Activated effector memory CD4-positive, alpha-beta T cell treated with anti-CD3 and anti-CD28 coated beads, Interleukin-2, amount 50 U/mL, for 16 hours (primary cell): ENCODE results near the gene FAM83G.

Experiments used
- DNase-seq: peaks from one replicate; pipeline ENCODE4 v3.0.0-alpha.2; 2020

Gene FAM83G

GRCh38 chr17:18987862-18988545 is 16.6 kb downstream of the FAM83G start:
- no peak for DNase-seq

DNA sequence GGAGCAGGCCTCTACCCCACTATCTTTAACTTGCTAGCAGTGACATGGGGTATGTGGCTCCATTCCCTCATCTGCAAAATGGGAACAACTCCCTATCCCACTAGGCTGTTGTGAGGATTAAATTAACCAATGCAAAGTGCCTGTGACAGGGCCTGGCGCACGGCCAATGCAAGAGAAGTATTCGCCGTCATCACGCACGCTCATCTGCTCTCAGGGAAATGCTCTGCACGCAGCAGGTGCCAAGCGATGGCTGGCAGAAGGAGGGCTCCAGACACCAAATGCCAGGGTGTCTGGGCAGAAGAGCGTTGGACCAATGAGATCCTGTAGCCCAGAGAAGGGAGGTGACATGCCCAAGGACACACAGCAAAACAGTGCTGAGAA is 17.3 kb downstream of the FAM83G start:
- DNase-seq, result no peak

DNA sequence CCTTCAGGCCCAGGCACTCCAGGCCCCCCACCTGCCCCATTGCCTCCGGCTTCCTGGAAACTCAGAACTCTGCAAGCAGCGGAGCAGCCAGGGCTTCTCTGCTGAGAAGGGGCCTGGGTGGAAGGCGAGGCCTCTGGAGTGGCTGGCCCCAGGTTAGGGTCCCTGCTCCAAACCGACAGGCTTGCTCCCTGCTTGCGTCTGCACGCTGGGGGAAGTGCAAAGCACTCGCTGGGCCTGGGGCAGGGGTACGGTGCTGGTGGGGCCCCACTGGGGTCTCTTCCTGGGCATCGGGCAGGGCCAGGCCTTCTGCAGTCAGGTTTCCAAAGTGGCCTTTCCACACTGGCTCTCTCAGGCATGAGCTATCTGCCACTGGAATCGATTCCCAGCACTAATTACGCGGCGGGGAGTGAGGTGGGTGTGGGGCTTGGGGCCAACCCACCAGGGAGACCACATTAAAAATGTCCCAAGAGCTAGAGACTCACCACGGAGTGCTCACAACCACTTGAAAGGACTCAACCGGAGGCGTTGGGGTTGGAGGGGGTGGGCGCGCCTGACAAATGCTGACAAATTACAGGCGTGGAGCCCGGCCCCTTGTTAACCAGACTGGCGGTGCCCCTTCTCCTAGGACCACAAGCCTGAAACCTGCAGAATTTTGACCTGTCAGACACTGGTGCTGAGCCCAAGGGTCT is 17.9 kb downstream of the FAM83G start:
- no peak for DNase-seq

DNA sequence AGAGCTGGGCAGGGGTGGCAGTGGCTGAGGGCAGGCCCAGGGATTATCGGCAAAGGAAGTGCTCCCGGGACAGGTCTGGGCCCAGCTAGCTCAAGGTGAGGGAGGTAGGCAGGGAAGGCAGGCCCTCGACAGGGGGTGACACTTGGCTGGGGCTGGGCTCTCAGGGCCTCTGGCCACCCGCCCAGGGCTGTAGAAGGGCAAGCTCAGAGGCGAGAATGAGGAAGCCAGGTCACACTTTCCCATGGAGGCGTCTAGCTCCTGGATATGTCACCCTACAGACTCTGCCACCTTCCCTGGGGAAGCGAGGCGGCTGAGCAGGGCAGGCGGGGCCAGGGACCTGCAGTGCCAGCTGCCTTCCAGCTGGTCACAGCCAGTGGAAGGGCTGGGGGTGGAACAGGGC is 19.1 kb downstream of the FAM83G start:
- no peak for DNase-seq

- no peak for DNase-seq
Measured at GRCh38 chr17:18984273-18985114, 20.1 kb downstream of the FAM83G start.

DNA sequence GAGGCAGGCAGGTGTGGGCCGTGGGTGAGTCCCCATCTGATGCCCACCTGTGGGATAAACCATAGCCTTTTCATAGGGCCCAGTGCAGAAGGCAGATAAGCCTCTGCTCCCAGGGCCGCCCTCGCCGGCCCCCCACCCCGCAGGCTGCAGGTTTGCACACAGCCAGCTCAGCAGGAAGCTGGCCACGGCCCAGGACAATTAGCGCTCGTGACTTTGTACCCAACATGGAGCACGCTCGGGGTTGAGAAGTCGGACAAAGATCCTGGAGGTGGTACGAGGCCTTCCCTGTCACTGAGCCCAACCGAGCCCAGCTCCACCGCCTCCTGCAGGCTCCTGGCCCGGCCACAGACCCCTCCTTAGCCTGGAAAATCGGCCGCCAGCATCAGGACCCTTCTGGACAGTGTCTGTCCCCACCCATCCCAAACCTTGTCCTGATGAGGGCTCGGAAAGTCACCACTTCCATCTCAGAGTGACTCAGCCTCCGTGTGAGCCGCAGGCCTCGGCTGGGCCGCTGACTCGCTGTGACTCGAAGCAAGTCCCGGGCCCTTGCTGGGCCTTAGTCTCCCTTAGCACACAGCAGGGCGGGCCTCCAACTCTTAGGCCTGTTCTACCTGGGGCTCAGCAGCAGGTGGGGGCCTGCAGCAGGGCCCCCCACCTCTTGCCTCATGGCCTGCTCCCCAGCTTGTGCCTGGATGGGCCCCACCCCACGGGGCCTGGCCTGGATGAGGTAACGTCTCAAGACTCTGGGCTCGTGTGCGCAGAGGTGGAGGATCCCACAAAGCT is 22.7 kb downstream of the FAM83G start:
- no peak for DNase-seq

GRCh38 chr17:18981335-18981641 is 23.3 kb downstream of the FAM83G start:
- no peak for DNase-seq

DNA sequence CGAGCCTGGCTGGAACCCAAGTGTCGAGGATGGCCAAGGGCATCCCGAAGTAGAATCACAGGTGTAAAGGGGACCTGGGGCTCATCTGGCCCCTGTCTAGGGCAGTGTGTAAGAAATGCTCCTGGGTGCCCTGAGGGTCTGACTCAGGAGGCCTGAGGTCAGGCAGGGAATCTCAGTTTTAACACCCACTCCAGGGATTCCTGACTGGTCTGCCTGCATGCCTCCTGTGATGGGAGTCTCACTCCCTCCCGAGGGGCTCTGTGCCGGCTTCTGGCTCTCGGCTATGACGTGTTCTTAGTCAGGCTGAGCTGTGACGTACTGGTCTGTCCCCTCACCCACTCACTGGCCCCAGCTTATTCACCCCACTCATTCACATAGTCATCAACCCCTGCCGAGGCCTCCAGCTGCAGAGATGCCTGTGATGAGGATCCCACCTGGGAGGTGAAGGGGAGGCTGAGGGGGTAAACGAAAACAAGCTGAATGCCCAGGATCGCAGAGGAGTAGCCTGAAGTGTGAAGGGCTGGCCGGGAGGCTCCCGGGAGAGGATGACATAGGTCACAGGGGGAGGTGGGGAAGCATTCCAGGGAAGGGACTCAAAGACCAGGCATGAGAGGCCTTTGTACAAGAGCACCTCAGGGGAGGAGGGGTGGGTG is 23.8 kb downstream of the FAM83G start:
- no peak for DNase-seq

GRCh38 chr17:18978655-18979054 is 25.9 kb downstream of the FAM83G start:
- no peak for DNase-seq

GRCh38 chr17:18978050-18978449 is 26.5 kb downstream of the FAM83G start:
- DNase-seq, result no peak

DNA sequence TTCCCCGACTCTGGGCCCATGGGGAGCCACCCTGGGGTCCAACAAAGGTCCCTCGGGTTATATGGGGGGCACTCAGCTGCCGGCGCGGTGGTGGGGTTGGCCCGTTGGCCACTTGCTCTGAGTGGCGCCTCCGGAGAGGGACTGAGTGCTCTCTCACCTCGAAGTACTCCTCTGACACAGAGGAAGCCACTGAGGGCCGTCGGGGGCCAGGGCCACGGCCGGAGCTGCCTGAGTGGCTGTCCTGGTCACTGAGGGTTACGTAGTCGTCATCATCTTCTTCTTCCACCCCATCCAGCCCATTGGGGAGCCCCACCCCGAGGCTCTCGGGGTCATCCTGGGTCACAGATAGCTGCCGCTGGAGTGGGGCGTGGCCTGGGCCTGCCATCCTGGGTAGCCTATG is 26.9 kb downstream of the FAM83G start:
- DNase-seq, result no peak

DNA sequence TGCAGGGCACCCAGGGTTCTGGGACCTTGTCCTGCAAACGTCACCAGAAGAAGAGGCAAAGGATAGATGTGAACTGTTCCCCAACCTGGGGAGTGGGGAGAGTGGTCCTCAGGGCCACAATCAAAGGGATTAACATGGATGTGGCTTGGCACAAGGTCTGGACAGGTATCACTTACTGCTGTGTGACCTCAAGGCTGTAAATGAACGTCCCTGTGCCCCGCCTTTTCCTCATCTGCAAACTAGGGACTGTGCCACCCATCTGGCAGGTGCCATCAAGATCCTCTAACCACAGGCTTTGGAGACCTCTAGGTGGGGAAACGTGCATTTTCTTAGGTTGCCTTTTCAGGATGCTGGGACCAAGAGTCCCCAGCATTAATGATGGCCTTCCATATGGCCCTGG is 27.5 kb downstream of the FAM83G start:
- DNase-seq, result no peak

- DNase-seq, result no peak
Measured at GRCh38 chr17:18976201-18976600, 28.4 kb downstream of the FAM83G start.

GRCh38 chr17:18975597-18975996 is 29.0 kb downstream of the FAM83G start:
- DNase-seq, result no peak

GRCh38 chr17:18974407-18975149 is 30.0 kb downstream of the FAM83G start:
- no peak for DNase-seq

DNA sequence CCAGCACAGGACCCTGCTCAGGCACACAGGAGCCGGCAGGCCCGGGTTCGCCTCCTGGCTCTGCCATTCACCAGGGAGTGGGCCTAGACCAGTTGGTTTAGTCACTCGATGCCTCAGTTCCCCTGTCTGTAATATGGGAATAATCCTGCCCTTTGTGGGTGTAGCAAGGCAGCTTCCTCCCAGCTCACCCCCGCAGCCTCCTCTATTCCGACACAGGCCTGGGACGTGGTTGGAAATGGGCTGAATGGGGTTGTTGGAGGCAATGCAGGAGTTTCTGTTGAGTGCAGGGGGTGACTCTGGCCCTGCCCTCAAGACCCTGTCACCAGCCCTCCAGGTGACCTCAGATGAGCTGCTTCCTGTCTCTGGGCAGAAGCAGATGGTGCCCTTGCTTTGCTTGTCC is 32.8 kb downstream of the FAM83G start:
- DNase-seq, result no peak

GRCh38 chr17:18970582-18971480 is 33.7 kb downstream of the FAM83G start:
- no peak for DNase-seq

DNA sequence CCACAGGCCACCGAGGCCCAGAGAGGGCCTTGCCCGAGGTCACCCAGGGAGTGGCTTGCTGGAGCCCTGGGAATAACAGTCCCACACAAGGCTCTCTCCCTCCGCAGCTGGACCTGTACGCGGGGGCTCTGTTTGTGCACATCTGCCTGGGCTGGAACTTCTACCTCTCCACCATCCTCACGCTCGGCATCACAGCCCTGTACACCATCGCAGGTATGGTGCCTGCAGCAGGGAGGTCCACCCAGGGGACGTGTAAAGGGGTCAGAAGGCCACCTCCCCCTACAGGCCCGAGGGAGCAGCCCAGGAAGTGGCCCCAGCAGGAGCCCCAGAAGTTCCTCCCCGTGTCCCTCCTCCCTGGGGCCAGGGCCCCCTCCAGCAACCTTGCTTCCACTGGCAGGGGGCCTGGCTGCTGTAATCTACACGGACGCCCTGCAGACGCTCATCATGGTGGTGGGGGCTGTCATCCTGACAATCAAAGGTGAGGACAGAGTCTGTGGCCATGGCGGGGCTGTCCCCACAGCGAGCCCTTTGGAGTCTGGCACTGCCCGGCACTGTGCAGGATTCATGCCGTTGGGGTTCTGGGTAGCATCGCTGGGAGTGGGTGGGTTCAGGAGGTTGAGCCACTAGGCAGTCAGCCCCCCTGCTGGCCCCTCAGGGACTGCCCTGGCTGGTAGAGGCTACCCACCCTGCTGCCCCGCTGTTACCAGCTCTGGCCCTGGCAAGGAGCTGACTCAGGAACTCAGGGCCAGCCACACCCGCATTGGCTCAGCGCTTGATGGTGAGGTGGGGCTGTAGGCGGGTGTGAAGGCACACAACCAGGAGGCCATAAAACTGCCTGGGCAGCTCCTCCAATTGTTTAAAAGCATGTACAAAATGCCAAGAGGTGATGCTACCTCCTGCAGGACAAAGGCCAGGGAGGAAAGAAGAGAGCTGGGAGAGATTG is 35.3 kb downstream of the FAM83G start:
- DNase-seq, result no peak

DNA sequence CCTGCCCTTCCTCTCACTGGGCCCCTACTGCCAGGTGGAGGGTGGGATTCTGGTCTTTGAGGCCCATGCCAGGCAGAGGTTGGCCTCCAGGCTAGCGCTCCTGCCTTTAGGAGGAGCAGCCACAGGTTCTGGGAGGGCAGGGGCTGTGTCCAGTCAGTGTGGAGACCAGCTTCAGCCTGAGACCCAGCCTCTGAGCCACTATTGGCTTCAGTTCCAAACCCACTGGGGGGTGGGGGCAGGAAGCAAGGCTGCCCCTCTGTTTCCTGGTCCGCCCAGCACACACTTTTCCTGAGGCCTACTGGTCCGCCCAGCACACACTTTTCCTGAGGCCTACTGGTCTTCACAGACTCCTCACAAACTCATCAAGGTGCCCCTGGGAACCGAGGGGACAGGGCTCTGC is 36.2 kb downstream of the FAM83G start:
- no peak for DNase-seq

- DNase-seq, result no peak
Measured at GRCh38 chr17:18967916-18968315, 36.6 kb downstream of the FAM83G start.
